ENCODE results near the gene INPP5D.
"Not testable (repeated sequence)": the region's sequence is repeated elsewhere in the genome, so short reads cannot be mapped to it uniquely, and the experiment has no call there.

Gene INPP5D

GRCh38 chr2:233119123-233119522 lies 59.0 kb downstream of the INPP5D start:
- no peak for DNase-seq

GRCh38 chr2:233119806-233120205 lies 59.7 kb downstream of the INPP5D start:
- no peak for DNase-seq

GRCh38 chr2:233120459-233120858 lies 60.3 kb downstream of the INPP5D start:
- no peak for DNase-seq

- DNase-seq: no peak
Observed at GRCh38 chr2:233121856-233122255, 61.7 kb downstream of the INPP5D start.

GRCh38 chr2:233122541-233122940 lies 62.4 kb downstream of the INPP5D start:
- no peak for DNase-seq

- not testable (repeated sequence) for DNase-seq
Observed at GRCh38 chr2:233123576-233123975, 63.4 kb downstream of the INPP5D start.

GRCh38 chr2:233124421-233125080 lies 64.4 kb downstream of the INPP5D start:
- DNase-seq: no peak

GRCh38 chr2:233125455-233126065 lies 65.4 kb downstream of the INPP5D start:
- DNase-seq: no peak

- no peak for DNase-seq
Observed at GRCh38 chr2:233129351-233129978, 69.3 kb downstream of the INPP5D start.

GRCh38 chr2:233130024-233130423 lies 69.9 kb downstream of the INPP5D start:
- DNase-seq: no peak

- no peak for DNase-seq
Observed at GRCh38 chr2:233130481-233131020, 70.4 kb downstream of the INPP5D start.

GRCh38 chr2:233131936-233132720 lies 72.0 kb downstream of the INPP5D start:
- no peak for DNase-seq

GRCh38 chr2:233133239-233133638 lies 73.1 kb downstream of the INPP5D start:
- DNase-seq: no peak

- DNase-seq: no peak
Observed at GRCh38 chr2:233135421-233135820, 75.3 kb downstream of the INPP5D start.

- DNase-seq: no peak
Observed at GRCh38 chr2:233137040-233137439, 76.9 kb downstream of the INPP5D start.

- no peak for DNase-seq
Observed at GRCh38 chr2:233140077-233140585, 80.0 kb downstream of the INPP5D start.

GRCh38 chr2:233140978-233141377 lies 80.8 kb downstream of the INPP5D start:
- DNase-seq: no peak

GRCh38 chr2:233141901-233142300 lies 81.8 kb downstream of the INPP5D start:
- DNase-seq: no peak

- no peak for DNase-seq
Observed at GRCh38 chr2:233142355-233142897, 82.3 kb downstream of the INPP5D start.

- DNase-seq: no peak
Observed at GRCh38 chr2:233143700-233144331, 83.7 kb downstream of the INPP5D start.

GRCh38 chr2:233145726-233146125 lies 85.6 kb downstream of the INPP5D start:
- DNase-seq: no peak

- no peak for DNase-seq
Observed at GRCh38 chr2:233146194-233146593, 86.1 kb downstream of the INPP5D start.

Measured in amniotic stem cell (primary cell).